GM10248 (cell line): ENCODE data around the gene LHFPL6.

Experiments
- CTCF ChIA-PET: fragments of 300-600 bp; sonication (Branson Sonifier 250); formaldehyde crosslinking; extraction: SDS; loops from one replicate; lab custom pipeline; 2021; ENCODE audit warnings: antibody characterized with exemption; lab: Yijun Ruan, JAX
- POLR2A ChIA-PET: fragments of 350-650 bp; sonication (Branson Sonifier 250); formaldehyde crosslinking; extraction: SDS; loops from one replicate; lab custom pipeline; 2020; ENCODE audit warnings: antibody characterized with exemption; lab: Yijun Ruan, JAX
- DNase-seq: peaks from one replicate; pipeline ENCODE4 v3.0.0; 2012; ENCODE audit errors: extremely low spot score
- CTCF ChIP-seq: IDR thresholded peaks from 2 replicates; pipeline ENCODE4 v1.5.1; 2012; ENCODE audit warnings: mild to moderate bottlenecking, low read depth; ENCODE audit errors: extremely low read depth, missing control alignments, control extremely low read depth

LHFPL6 gene

GRCh38 chr13:39394796-39395678 is 208.0 kb downstream of the LHFPL6 start:
- TF ChIP-seq CTCF, result no peak
- ChIA-PET POLR2A (no interaction called here), CTCF (interaction anchor here (0.9 to 1.4 kb wide), 3 partner anchors 10 to 58 kb away, joined by 3 read pairs; no protein-coding TSS in a partner anchor)
- DNase-seq, result no peak

- ChIA-PET POLR2A (no interaction called here), CTCF (interaction anchor here (1.1 to 1.4 kb wide), 2 partner anchors 11 to 14 kb away, joined by 3 to 5 read pairs; no protein-coding TSS in a partner anchor)
- DNase-seq, result no peak
- no peak for TF ChIP-seq CTCF
Measured at GRCh38 chr13:39391761-39392160, 211.2 kb downstream of the LHFPL6 start.

- no peak for DNase-seq
- TF ChIP-seq CTCF, result no peak
- ChIA-PET CTCF (interaction anchor here (0.9 to 1.3 kb wide), 3 partner anchors 9 to 23 kb away, joined by 3 to 4 read pairs (median 3); no protein-coding TSS in a partner anchor), POLR2A (no interaction called here)
Measured at GRCh38 chr13:39389013-39389412, 214.0 kb downstream of the LHFPL6 start.

- DNase-seq, result no peak
- POLR2A ChIA-PET, result no interaction called here
- TF ChIP-seq CTCF, result no peak
- CTCF ChIA-PET, result interaction anchor here (0.7 to 1.5 kb wide), 6 partner anchors 8 to 230 kb away, joined by 3 to 6 read pairs (median 4); no protein-coding TSS in a partner anchor
Measured at GRCh38 chr13:39385621-39386231, 217.3 kb downstream of the LHFPL6 start.

GRCh38 chr13:39385154-39385553 is 217.8 kb downstream of the LHFPL6 start:
- no peak for TF ChIP-seq CTCF
- CTCF ChIA-PET, result interaction anchor here (0.6 to 1.5 kb wide), 6 partner anchors 9 to 231 kb away, joined by 3 to 6 read pairs (median 3); no protein-coding TSS in a partner anchor
- POLR2A ChIA-PET, result no interaction called here
- DNase-seq, result no peak

- CTCF ChIA-PET, result no interaction called here
- no peak for TF ChIP-seq CTCF
- POLR2A ChIA-PET, result no interaction called here
Measured at GRCh38 chr13:39381456-39381855, 221.5 kb downstream of the LHFPL6 start.

More at GRCh38 chr13:39381456-39381855, 221.5 kb downstream of the LHFPL6 start:
- no peak for DNase-seq
